ENCODE measurements around the gene ADD3. TPM values are rescaled to one million over a fixed set of nuclear protein-coding genes. Genes with fewer than 3 reads are reported as not detected.
"Not testable (repeated sequence)": the region's sequence is repeated elsewhere in the genome, so short reads cannot be mapped to it uniquely, and the experiment has no call there.

ADD3 gene
- total and polyA plus RNA-seq, 2 experiments from 2014 or later = 83.2 to 216 TPM

DNA sequence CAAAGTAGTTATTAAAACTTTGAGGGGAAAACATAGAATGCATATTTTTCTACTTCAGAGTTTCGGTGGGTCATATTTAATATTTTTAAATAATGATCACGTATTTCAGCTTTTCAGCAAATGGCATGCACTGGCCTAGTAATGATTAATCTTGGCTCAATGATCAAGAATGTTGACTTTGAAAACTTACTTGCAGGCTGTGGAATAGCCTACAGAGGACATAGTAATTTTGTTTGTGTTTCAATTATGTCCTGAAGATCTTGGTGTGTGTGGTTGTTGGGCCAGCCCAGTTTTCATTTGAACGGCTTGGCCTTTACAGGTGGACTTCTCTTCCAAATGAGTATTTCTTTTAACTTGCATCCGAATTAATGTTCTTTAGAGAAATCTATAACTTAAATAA is 35.1 kb downstream of the ADD3 start:
- Histone ChIP-seq H3K79me2 (peaks cover 100% of the 10 kb centered on the region), H3K27ac (no peak overlapping the region), H3K4me2 (peak overlapping the region; percentile 5), H3K9me3 (ENCODE audit: low read depth) (no peaks in the 10 kb centered on the region), H2AFZ (no peak overlapping the region), H3K4me3 (no peak overlapping the region), H3K4me1 (ENCODE audit: insufficient read depth) (peaks cover 25% of the 10 kb centered on the region), H3K36me3 (replicated peaks; ENCODE audit: insufficient read depth, low read depth) (no peaks in the 10 kb centered on the region), H3K9me2 (replicated peaks; ENCODE audit: insufficient read depth) (no peaks in the 10 kb centered on the region), H3K27me3 (no peaks in the 10 kb centered on the region), H4K20me1 (ENCODE audit: insufficient read depth, poor library complexity, severe bottlenecking) (peaks cover 23% of the 10 kb centered on the region)
- TF ChIP-seq EZH2phosphoT487 (IDR thresholded peaks at IDR 0.05; ENCODE audit: low read depth, severe bottlenecking, unreplicated experiment) = no peak
- no peak for TF ChIP-seq CTCF (IDR thresholded peaks at IDR 0.05; ENCODE audit: poor library complexity)
- no peak for TF ChIP-seq EZH2 (IDR thresholded peaks at IDR 0.05; ENCODE audit: borderline replicate concordance)
- DNase-seq (ENCODE audit: low spot score) = no peak
- WGBS (ENCODE audit: low lambda C conversion rate, missing lambda C conversion rate) = 80% methylated on average over 4 of the region's 4 CpGs

DNA sequence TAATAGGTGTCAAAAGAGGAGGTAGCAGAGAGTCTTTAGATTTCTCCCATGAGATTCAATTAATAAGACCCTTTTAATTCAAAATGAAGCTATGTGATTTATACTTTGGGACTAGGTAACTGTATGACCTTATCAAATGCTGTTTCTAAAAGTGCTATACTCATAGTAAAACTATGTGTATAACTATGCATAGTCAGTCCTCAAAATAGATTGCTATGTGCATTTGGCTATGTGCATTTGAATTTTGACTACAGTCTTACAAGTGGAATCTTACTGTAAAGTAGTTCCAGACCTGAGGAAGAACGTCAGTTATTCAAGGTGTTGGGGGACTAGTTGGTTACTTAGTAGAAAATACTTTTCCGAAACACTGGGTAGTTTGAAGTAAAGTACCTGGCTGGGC is 36.9 kb downstream of the ADD3 start:
- Histone ChIP-seq H2AFZ (no peak overlapping the region), H3K4me2 (no peak overlapping the region), H3K27ac (no peak overlapping the region), H3K4me1 (ENCODE audit: insufficient read depth) (peaks cover 20% of the 10 kb centered on the region), H3K27me3 (no peaks in the 10 kb centered on the region), H3K9me2 (replicated peaks; ENCODE audit: insufficient read depth) (no peaks in the 10 kb centered on the region), H3K36me3 (replicated peaks; ENCODE audit: insufficient read depth, low read depth) (no peaks in the 10 kb centered on the region), H3K9me3 (ENCODE audit: low read depth) (no peaks in the 10 kb centered on the region), H3K4me3 (no peak overlapping the region), H4K20me1 (ENCODE audit: insufficient read depth, poor library complexity, severe bottlenecking) (peaks cover 16% of the 10 kb centered on the region), H3K79me2 (peaks cover 98% of the 10 kb centered on the region)
- TF ChIP-seq EZH2 (IDR thresholded peaks at IDR 0.05; ENCODE audit: borderline replicate concordance) (no peak), EZH2phosphoT487 (IDR thresholded peaks at IDR 0.05; ENCODE audit: low read depth, severe bottlenecking, unreplicated experiment) (no peak), CTCF (IDR thresholded peaks at IDR 0.05; ENCODE audit: poor library complexity) (no peak)
- WGBS (ENCODE audit: low lambda C conversion rate, missing lambda C conversion rate) = 88% methylated on average over 2 of the region's 2 CpGs
- no peak for DNase-seq (ENCODE audit: low spot score)

DNA sequence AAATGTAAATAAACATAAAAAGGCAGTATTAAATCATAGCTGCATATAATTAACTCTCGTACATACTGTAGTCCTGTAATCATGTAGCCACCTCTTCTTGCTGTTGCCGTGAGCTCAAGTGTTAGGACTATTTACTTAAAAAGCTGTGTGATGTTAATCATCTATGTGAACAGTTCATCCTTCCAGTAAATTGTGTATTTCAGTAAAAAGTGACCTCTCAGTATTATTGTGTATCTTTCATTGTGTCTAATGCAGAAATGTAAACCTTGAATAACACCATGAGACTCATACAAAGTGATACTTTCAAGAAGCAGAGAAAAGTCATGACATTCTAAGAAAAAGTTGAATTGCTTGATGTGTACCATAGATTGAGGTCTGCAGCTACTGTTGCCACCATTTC is 38.0 kb downstream of the ADD3 start:
- peaks cover 98% of the 10 kb centered on the region for H3K79me2 ChIP-seq
- no peak for DNase-seq (ENCODE audit: low spot score)

GRCh38 chr10:110048145-110048544 is 40.4 kb downstream of the ADD3 start:
- not testable (repeated sequence) for H2AFZ ChIP-seq; H3K9me3 ChIP-seq (ENCODE audit: low read depth); H3K9me2 ChIP-seq (replicated peaks; ENCODE audit: insufficient read depth); H3K4me1 ChIP-seq (ENCODE audit: insufficient read depth); H3K36me3 ChIP-seq (replicated peaks; ENCODE audit: insufficient read depth, low read depth); H4K20me1 ChIP-seq (ENCODE audit: insufficient read depth, poor library complexity, severe bottlenecking); DNase-seq (ENCODE audit: low spot score); H3K27ac ChIP-seq; H3K4me2 ChIP-seq; H3K4me3 ChIP-seq; H3K27me3 ChIP-seq
- peaks cover 97% of the 10 kb centered on the region for H3K79me2 ChIP-seq
- 100% methylated on average over 2 of the region's 2 CpGs for WGBS (ENCODE audit: low lambda C conversion rate, missing lambda C conversion rate)

More for the DNA sequence above, 38.0 kb downstream of the ADD3 start:
- H4K20me1 ChIP-seq (ENCODE audit: insufficient read depth, poor library complexity, severe bottlenecking) = peaks cover 12% of the 10 kb centered on the region
- peaks cover 18% of the 10 kb centered on the region for H3K4me1 ChIP-seq (ENCODE audit: insufficient read depth)
- 71% methylated on average over 2 of the region's 2 CpGs for WGBS (ENCODE audit: low lambda C conversion rate, missing lambda C conversion rate)
- H3K27ac ChIP-seq = no peak overlapping the region
- no peak for TF ChIP-seq EZH2 (IDR thresholded peaks at IDR 0.05; ENCODE audit: borderline replicate concordance)
- TF ChIP-seq EZH2phosphoT487 (IDR thresholded peaks at IDR 0.05; ENCODE audit: low read depth, severe bottlenecking, unreplicated experiment) = no peak
- no peak for TF ChIP-seq CTCF (IDR thresholded peaks at IDR 0.05; ENCODE audit: poor library complexity)
- H3K9me3 ChIP-seq (ENCODE audit: low read depth) = no peaks in the 10 kb centered on the region
- no peaks in the 10 kb centered on the region for H3K9me2 ChIP-seq (replicated peaks; ENCODE audit: insufficient read depth)
- no peaks in the 10 kb centered on the region for H3K36me3 ChIP-seq (replicated peaks; ENCODE audit: insufficient read depth, low read depth)
- H3K27me3 ChIP-seq = no peaks in the 10 kb centered on the region
- no peak overlapping the region for H3K4me2 ChIP-seq
- no peak overlapping the region for H3K4me3 ChIP-seq
- no peak overlapping the region for H2AFZ ChIP-seq

Data from hepatocyte (in vitro differentiated cells).